ENCODE data around the gene ICE2.
"Not testable (repeated sequence)": the region's sequence is repeated elsewhere in the genome, so short reads cannot be mapped to it uniquely, and the experiment has no call there.

ICE2 gene

GRCh38 chr15:60413231-60413824, 65.6 kb downstream of the ICE2 start:
- in situ Hi-C loops (cut with MboI; ENCODE audit: low sequenced_read_pairs), result no loop called here

- in situ Hi-C loops (cut with MboI; ENCODE audit: low sequenced_read_pairs), result not testable (repeated sequence)
These were observed 66.1 kb downstream of the ICE2 start for GRCh38 chr15:60412807-60413206.

- in situ Hi-C loops (cut with MboI; ENCODE audit: low sequenced_read_pairs), result no loop called here
These were observed 67.0 kb downstream of the ICE2 start for GRCh38 chr15:60411774-60412425.

GRCh38 chr15:60410350-60410749, 68.6 kb downstream of the ICE2 start:
- in situ Hi-C loops (cut with MboI; ENCODE audit: low sequenced_read_pairs), result not testable (repeated sequence)

GRCh38 chr15:60408463-60408981, 70.4 kb downstream of the ICE2 start:
- in situ Hi-C loops (cut with MboI; ENCODE audit: low sequenced_read_pairs), result no loop called here

- in situ Hi-C loops (cut with MboI; ENCODE audit: low sequenced_read_pairs), result no loop called here
These were observed 71.5 kb downstream of the ICE2 start for GRCh38 chr15:60407415-60407805.

GRCh38 chr15:60406513-60407414, 72.2 kb downstream of the ICE2 start:
- in situ Hi-C loops (cut with MboI; ENCODE audit: low sequenced_read_pairs), result no loop called here

- in situ Hi-C loops (cut with MboI; ENCODE audit: low sequenced_read_pairs), result no loop called here
These were observed 73.5 kb downstream of the ICE2 start for GRCh38 chr15:60405399-60405798.

GRCh38 chr15:60404351-60404750, 74.6 kb downstream of the ICE2 start:
- in situ Hi-C loops (cut with MboI; ENCODE audit: low sequenced_read_pairs), result not testable (repeated sequence)

- in situ Hi-C loops (cut with MboI; ENCODE audit: low sequenced_read_pairs), result no loop called here
These were observed 78.0 kb downstream of the ICE2 start for GRCh38 chr15:60400944-60401343.

- in situ Hi-C loops (cut with MboI; ENCODE audit: low sequenced_read_pairs), result no loop called here
These were observed 79.0 kb downstream of the ICE2 start for GRCh38 chr15:60399931-60400330.

GRCh38 chr15:60399246-60399915, 79.6 kb downstream of the ICE2 start:
- in situ Hi-C loops (cut with MboI; ENCODE audit: low sequenced_read_pairs), result no loop called here

- in situ Hi-C loops (cut with MboI; ENCODE audit: low sequenced_read_pairs), result no loop called here
These were observed 81.0 kb downstream of the ICE2 start, which contains the start of gene ANXA2 for GRCh38 chr15:60397772-60398445. Gene ANXA2 (minus strand): TSS chr15:60397986. CDS start chr15:60386075, 11,911 bp downstream.

- in situ Hi-C loops (cut with MboI; ENCODE audit: low sequenced_read_pairs), result no loop called here
These were observed 81.8 kb downstream of the ICE2 start for GRCh38 chr15:60396958-60397771.

GRCh38 chr15:60396560-60396957, 82.4 kb downstream of the ICE2 start:
- in situ Hi-C loops (cut with MboI; ENCODE audit: low sequenced_read_pairs), result no loop called here

- in situ Hi-C loops (cut with MboI; ENCODE audit: low sequenced_read_pairs), result no loop called here
These were observed 82.8 kb downstream of the ICE2 start for GRCh38 chr15:60396100-60396499.

GRCh38 chr15:60395276-60396011, 83.5 kb downstream of the ICE2 start:
- in situ Hi-C loops (cut with MboI; ENCODE audit: low sequenced_read_pairs), result no loop called here

- in situ Hi-C loops (cut with MboI; ENCODE audit: low sequenced_read_pairs), result no loop called here
These were observed 84.2 kb downstream of the ICE2 start for GRCh38 chr15:60394689-60395097.

All from HL-60/S4 treated with phorbol 12-myristate 13-acetate at 8.2 ng/mL for 4 days and 3 days (cell line).